Suprapubic skin (tissue), 4 donors: ENCODE measurements around the gene MRPS18A. TPM values are rescaled to one million over a fixed set of nuclear protein-coding genes. Genes with fewer than 3 reads are reported as not detected.
A peak's percentile ranks its signal among the peaks of the same experiment; 100 is the strongest.

Experiments
- DNase-seq, 2 donors: peaks; one replicate each; pipeline ENCODE4 v3.0.0-alpha.2; 2019; ENCODE audit warnings: low spot score in 2 of 2
- H3K27ac ChIP-seq: fragments of 200-600 bp; sonication (generic); one replicate; pipeline ENCODE4 v1.5.1; 2019
- H3K27me3 ChIP-seq: fragments of 200-600 bp; sonication (generic); one replicate; pipeline ENCODE4 v1.5.1; 2019
- H3K36me3 ChIP-seq: fragments of 200-600 bp; sonication (generic); one replicate; pipeline ENCODE4 v1.5.1; 2019
- H3K4me1 ChIP-seq: fragments of 200-600 bp; sonication (generic); one replicate; pipeline ENCODE4 v1.5.1; 2019
- H3K4me3 ChIP-seq: fragments of 200-600 bp; sonication (generic); one replicate; pipeline ENCODE4 v1.5.1; 2019; ENCODE audit warnings: mild to moderate bottlenecking
- H3K9me3 ChIP-seq: fragments of 200-600 bp; sonication (generic); one replicate; pipeline ENCODE4 v1.5.1; 2019
- CTCF ChIP-seq, 2 donors: fragments of 200-600 bp in 1 of 2; fragments of 450-650 bp in 1 of 2; sonication (generic) in 1 of 2; IDR thresholded peaks; one replicate each; pipeline ENCODE4 v1.5.1; 2016 to 2019; ENCODE audit warnings: antibody characterized with exemption in 2 of 2, mild to moderate bottlenecking in 1 of 2, moderate library complexity in 1 of 2
- EP300 ChIP-seq: sonication (generic); formaldehyde crosslinking; IDR thresholded peaks from one replicate; pipeline ENCODE4 v1.6.1; 2017; ENCODE audit warnings: antibody characterized with exemption
- POLR2A ChIP-seq, 2 donors: fragments of 450-650 bp; IDR thresholded peaks; one replicate each; pipeline ENCODE4 v1.6.1; 2017; ENCODE audit warnings: antibody characterized with exemption in 2 of 2, mild to moderate bottlenecking in 2 of 2, moderate library complexity in 2 of 2
- POLR2AphosphoS5 ChIP-seq, 3 donors: sonication (generic); formaldehyde crosslinking; IDR thresholded peaks; one replicate each; pipeline ENCODE4 v1.6.1; 2017; ENCODE audit warnings: antibody characterized with exemption in 3 of 3
- WGBS: methylation state at CpG from one replicate; pipeline ENCODE4 v1.1.5; 2018; 5-methylcytosine and 5-hydroxymethylcytosine counted together
- total RNA-seq, 4 donors: library from RNA; depleted of rRNA; stranded (reverse); fragments of >200 nt; gene quantifications; one replicate each; pipeline ENCODE4 v1.1.0, GENCODE V29; 2016

The MRPS18A gene
- total RNA-seq, 4 donors from 2014 or later: 43.6 to 59.0 (median 48.6) TPM

GRCh38 chr6:43733471-43734293 is 46.1 kb upstream of the MRPS18A start:
- H3K27me3 ChIP-seq: no peaks in the 10 kb centered on the region
- peaks cover 7% of the 10 kb centered on the region for H3K9me3 ChIP-seq
- peak; percentile 39 to 68 for DNase-seq
- H3K4me1 ChIP-seq: peaks cover 4% of the 10 kb centered on the region
- H3K27ac ChIP-seq: no peak overlapping the region
- WGBS: 40% methylated on average over 10 of the region's 10 CpGs
- H3K4me3 ChIP-seq: no peak overlapping the region
- no peak for TF ChIP-seq CTCF (IDR thresholded peaks at IDR 0.05)
- no peak for TF ChIP-seq POLR2A (IDR thresholded peaks at IDR 0.05)
- TF ChIP-seq EP300: no peak
- TF ChIP-seq POLR2AphosphoS5 (IDR thresholded peaks at IDR 0.05): no peak
- H3K36me3 ChIP-seq: no peaks in the 10 kb centered on the region

- no peak for DNase-seq
- TF ChIP-seq POLR2AphosphoS5 (IDR thresholded peaks at IDR 0.05) (no peak), CTCF (IDR thresholded peaks at IDR 0.05) (no peak), POLR2A (IDR thresholded peaks at IDR 0.05) (no peak), EP300 (no peak)
- H3K4me1 ChIP-seq: peaks cover 4% of the 10 kb centered on the region
- H3K9me3 ChIP-seq: peaks cover 7% of the 10 kb centered on the region
- H3K27ac ChIP-seq: no peak overlapping the region
- no peak overlapping the region for H3K4me3 ChIP-seq
- H3K36me3 ChIP-seq: no peaks in the 10 kb centered on the region
- H3K27me3 ChIP-seq: no peaks in the 10 kb centered on the region
Observed at GRCh38 chr6:43730634-43731033, 43.0 kb upstream of the MRPS18A start.

- Histone ChIP-seq H3K9me3 (peaks cover 7% of the 10 kb centered on the region), H3K36me3 (no peaks in the 10 kb centered on the region), H3K4me3 (no peak overlapping the region), H3K4me1 (peaks cover 15% of the 10 kb centered on the region), H3K27ac (no peak overlapping the region), H3K27me3 (no peaks in the 10 kb centered on the region)
- TF ChIP-seq POLR2A (IDR thresholded peaks at IDR 0.05): no peak
- no peak for TF ChIP-seq POLR2AphosphoS5 (IDR thresholded peaks at IDR 0.05)
- TF ChIP-seq CTCF (IDR thresholded peaks at IDR 0.05): no peak
- no peak for TF ChIP-seq EP300
- 55% methylated on average over 6 of the region's 6 CpGs for WGBS
- DNase-seq: peak; percentile 9 to 46
Observed at GRCh38 chr6:43729537-43729936, 41.9 kb upstream of the MRPS18A start.

- Histone ChIP-seq H3K27ac (no peak overlapping the region), H3K36me3 (no peaks in the 10 kb centered on the region), H3K9me3 (peaks cover 7% of the 10 kb centered on the region), H3K27me3 (no peaks in the 10 kb centered on the region), H3K4me1 (peaks cover 21% of the 10 kb centered on the region), H3K4me3 (no peak overlapping the region)
- 51% methylated on average over 2 of the region's 2 CpGs for WGBS
- peak; percentile 28 to 34 for DNase-seq
- TF ChIP-seq CTCF (IDR thresholded peaks at IDR 0.05): no peak
- TF ChIP-seq POLR2A (IDR thresholded peaks at IDR 0.05): no peak
- TF ChIP-seq POLR2AphosphoS5 (IDR thresholded peaks at IDR 0.05): no peak
- TF ChIP-seq EP300: no peak
Observed at GRCh38 chr6:43728586-43728985, 41.0 kb upstream of the MRPS18A start.

- Histone ChIP-seq H3K36me3 (no peaks in the 10 kb centered on the region), H3K9me3 (peaks cover 7% of the 10 kb centered on the region), H3K4me3 (no peak overlapping the region), H3K4me1 (peaks cover 21% of the 10 kb centered on the region), H3K27me3 (no peaks in the 10 kb centered on the region), H3K27ac (no peak overlapping the region)
- no peak for DNase-seq
- 86% methylated on average over 3 of the region's 3 CpGs for whole genome bisulfite sequencing
- no peak for TF ChIP-seq POLR2AphosphoS5 (IDR thresholded peaks at IDR 0.05)
- TF ChIP-seq POLR2A (IDR thresholded peaks at IDR 0.05): no peak
- TF ChIP-seq CTCF (IDR thresholded peaks at IDR 0.05): no peak
- no peak for TF ChIP-seq EP300
Observed at GRCh38 chr6:43727634-43728033, 40.0 kb upstream of the MRPS18A start.
